GM10266 (cell line): ENCODE results near the gene PLOD2.

Experiments
- DNase-seq: peaks from one replicate; pipeline ENCODE4 v3.0.0; 2012; ENCODE audit errors: extremely low spot score
- TF ChIP-seq, protein P1 (sequence below): IDR thresholded peaks from 2 replicates; pipeline ENCODE4 v1.5.1; 2012; ENCODE audit warnings: mild to moderate bottlenecking, low read depth; ENCODE audit not compliant: control insufficient read depth, insufficient read depth; ENCODE audit errors: missing control alignments

The PLOD2 gene

DNA sequence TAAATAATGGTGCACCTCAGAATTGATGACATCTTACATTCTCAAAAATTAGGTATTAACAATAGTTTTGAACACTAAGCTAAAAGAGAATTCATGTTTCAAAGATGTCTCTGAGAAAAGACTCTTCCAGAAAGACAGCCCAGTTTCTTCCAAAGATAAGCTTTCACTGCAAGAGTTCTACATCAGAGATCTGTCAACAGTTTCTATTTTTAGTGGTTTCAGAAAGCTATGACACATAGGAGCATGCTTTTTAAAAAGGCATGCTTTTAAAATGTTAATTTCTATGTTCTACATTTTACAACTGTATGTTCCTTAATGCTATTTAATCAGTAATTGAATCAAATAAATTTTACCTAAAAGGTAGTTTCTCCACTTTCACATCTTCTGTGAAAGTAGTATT, 88.2 kb downstream of the PLOD2 start:
- no peak for DNase-seq
- TF ChIP-seq, protein P1, sequence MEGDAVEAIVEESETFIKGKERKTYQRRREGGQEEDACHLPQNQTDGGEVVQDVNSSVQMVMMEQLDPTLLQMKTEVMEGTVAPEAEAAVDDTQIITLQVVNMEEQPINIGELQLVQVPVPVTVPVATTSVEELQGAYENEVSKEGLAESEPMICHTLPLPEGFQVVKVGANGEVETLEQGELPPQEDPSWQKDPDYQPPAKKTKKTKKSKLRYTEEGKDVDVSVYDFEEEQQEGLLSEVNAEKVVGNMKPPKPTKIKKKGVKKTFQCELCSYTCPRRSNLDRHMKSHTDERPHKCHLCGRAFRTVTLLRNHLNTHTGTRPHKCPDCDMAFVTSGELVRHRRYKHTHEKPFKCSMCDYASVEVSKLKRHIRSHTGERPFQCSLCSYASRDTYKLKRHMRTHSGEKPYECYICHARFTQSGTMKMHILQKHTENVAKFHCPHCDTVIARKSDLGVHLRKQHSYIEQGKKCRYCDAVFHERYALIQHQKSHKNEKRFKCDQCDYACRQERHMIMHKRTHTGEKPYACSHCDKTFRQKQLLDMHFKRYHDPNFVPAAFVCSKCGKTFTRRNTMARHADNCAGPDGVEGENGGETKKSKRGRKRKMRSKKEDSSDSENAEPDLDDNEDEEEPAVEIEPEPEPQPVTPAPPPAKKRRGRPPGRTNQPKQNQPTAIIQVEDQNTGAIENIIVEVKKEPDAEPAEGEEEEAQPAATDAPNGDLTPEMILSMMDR: no peak

DNA sequence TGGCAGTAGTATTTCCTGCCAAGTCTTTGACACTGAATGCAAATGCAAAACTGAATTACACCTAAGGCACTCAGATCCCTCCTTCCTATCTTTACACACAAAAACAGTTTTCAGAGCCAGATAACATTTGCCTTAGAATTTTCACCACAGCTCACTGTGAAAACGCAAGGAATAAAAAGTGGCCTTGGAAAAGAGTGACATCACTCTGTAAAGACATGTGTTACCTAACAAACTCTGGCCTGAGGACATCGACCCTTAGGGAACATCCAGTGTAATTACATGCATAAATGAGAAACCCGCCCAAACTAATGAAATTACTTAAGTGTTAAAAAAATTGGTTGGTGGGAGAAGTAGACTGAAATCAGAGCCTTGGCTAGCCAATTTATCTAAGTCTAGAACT, 88.9 kb downstream of the PLOD2 start:
- TF ChIP-seq, protein P1: no peak
- no peak for DNase-seq

GRCh38 chr3:146071632-146072031, 89.4 kb downstream of the PLOD2 start:
- TF ChIP-seq, protein P1: no peak
- no peak for DNase-seq

GRCh38 chr3:146067048-146067447, 93.9 kb downstream of the PLOD2 start:
- TF ChIP-seq, protein P1: no peak
- no peak for DNase-seq

DNA sequence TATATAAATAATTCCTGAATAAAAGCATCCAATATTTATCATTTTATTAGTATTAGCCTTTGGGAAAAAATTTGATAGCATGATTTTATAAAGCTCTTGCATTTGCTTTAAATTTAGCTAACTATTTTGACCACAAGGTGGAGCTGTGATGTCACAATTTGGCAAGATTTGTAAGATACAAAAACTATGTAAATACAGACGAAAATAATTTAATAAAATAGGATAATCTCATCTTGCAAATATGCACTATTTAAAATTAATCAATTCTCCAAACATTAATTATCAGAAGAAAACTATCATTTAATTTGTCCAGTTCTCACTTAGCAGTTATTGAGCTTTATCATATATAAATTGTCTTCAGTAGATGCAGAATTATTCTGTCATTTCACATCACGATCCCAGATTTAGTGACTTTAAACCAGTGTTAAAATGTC, 95.4 kb downstream of the PLOD2 start:
- TF ChIP-seq, protein P1: peak; percentile 62
- DNase-seq: no peak

- TF ChIP-seq, protein P1: no peak
Observed at GRCh38 chr3:146058241-146058640, 102.7 kb downstream of the PLOD2 start.

GRCh38 chr3:146052791-146053310, 108.1 kb downstream of the PLOD2 start:
- TF ChIP-seq, protein P1: no peak
- no peak for DNase-seq

More at GRCh38 chr3:146058241-146058640, 102.7 kb downstream of the PLOD2 start:
- no peak for DNase-seq
